B cell (primary cell): ENCODE data around the gene MAP3K4. TPM values are rescaled to one million over a fixed set of nuclear protein-coding genes. Genes with fewer than 3 reads are reported as not detected.

Experiments
- ATAC-seq: fragments of 200-7000 bp; cut with Tn5 transposase; one replicate; pipeline ENCODE4 v1.10.0; 2021; ENCODE audit warnings: low read depth, mild to moderate bottlenecking, moderate number of reproducible peaks, moderate library complexity
- CTCF ChIA-PET: fragments of 350-600 bp; sonication (Branson Sonifier 250); formaldehyde crosslinking; loops from one replicate; lab custom pipeline; 2021; ENCODE audit warnings: antibody characterized with exemption, inconsistent platforms; lab: Charles Lee
- POLR2A ChIA-PET: fragments of 350-600 bp; sonication (Branson Sonifier 250); formaldehyde crosslinking; loops from one replicate; lab custom pipeline; 2021; ENCODE audit warnings: antibody characterized with exemption; lab: Charles Lee
- DNase-seq: peaks from one replicate; pipeline ENCODE4 v3.0.0; 2013
- H2AFZ ChIP-seq: 2 replicates; pipeline ENCODE4 v1.6.1; 2012; ENCODE audit warnings: mild to moderate bottlenecking, low read depth, low read length; ENCODE audit not compliant: insufficient read depth, poor library complexity, severe bottlenecking
- H3K27ac ChIP-seq, 2 donors: 1 replicate in 1 of 2; 2 replicates in 1 of 2; pipeline ENCODE4 v1.5.1; 2012 to 2013; ENCODE audit warnings: low read length in 2 of 2, mild to moderate bottlenecking in 2 of 2, moderate library complexity in 1 of 2
- H3K27me3 ChIP-seq, 4 experiments: fragments of 200-600 bp in 1 of 4; sonication (generic) in 1 of 4; replicated peaks in 1 of 4; 1 replicate in 2 of 4; 2 replicates in 2 of 4; pipeline versions ENCODE4 v1.6.1 to v1.7.0; 2013 to 2016; ENCODE audit warnings: low read length in 3 of 4, mild to moderate bottlenecking in 2 of 4, mixed read lengths in 1 of 4, moderate library complexity in 1 of 4; ENCODE audit not compliant: insufficient read depth in 4 of 4, control insufficient read depth in 3 of 4; ENCODE audit errors: control extremely low read depth in 1 of 4
- H3K36me3 ChIP-seq, 2 experiments: replicated peaks in 1 of 2; 1 replicate in 1 of 2; 2 replicates in 1 of 2; pipeline versions ENCODE4 v1.6.1 to v1.7.1; 2013; ENCODE audit warnings: low read length in 1 of 2; ENCODE audit not compliant: insufficient read depth in 2 of 2, control insufficient read depth in 1 of 2; ENCODE audit errors: control extremely low read depth in 1 of 2, extremely low read depth in 1 of 2
- H3K4me1 ChIP-seq, 2 donors: fragments of 200-600 bp in 1 of 2; sonication (generic) in 1 of 2; 1 replicate in 1 of 2; 2 replicates in 1 of 2; pipeline versions ENCODE4 v1.5.1 to v1.6.1; 2013 to 2017; ENCODE audit warnings: low read length in 2 of 2; ENCODE audit not compliant: control insufficient read depth in 2 of 2, insufficient read depth in 2 of 2
- H3K4me2 ChIP-seq: replicated peaks from 2 replicates; pipeline ENCODE3; 2012; ENCODE audit warnings: mild to moderate bottlenecking, low read depth, low read length; ENCODE audit not compliant: poor library complexity, severe bottlenecking
- H3K4me3 ChIP-seq, 5 experiments: fragments of 200-600 bp in 1 of 5; sonication (generic) in 1 of 5; 1 replicate in 3 of 5; 2 replicates in 2 of 5; pipeline versions ENCODE4 v1.5.1 to v1.7.0; 2011 to 2016; ENCODE audit warnings: low read length in 4 of 5, mild to moderate bottlenecking in 4 of 5, low read depth in 2 of 5, control low read depth in 1 of 5, moderate library complexity in 1 of 5; ENCODE audit not compliant: insufficient read depth in 1 of 5; ENCODE audit errors: control extremely low read depth in 1 of 5, extremely low read depth in 1 of 5
- H3K79me2 ChIP-seq: fragments of 200-600 bp; sonication (generic); one replicate; pipeline ENCODE4 v1.6.0; 2016; ENCODE audit warnings: low read length; ENCODE audit not compliant: control insufficient read depth, insufficient read depth
- H3K9ac ChIP-seq: fragments of 200-600 bp; sonication (generic); 2 replicates; pipeline ENCODE4 v1.6.1; 2017; ENCODE audit warnings: mild to moderate bottlenecking, low read length, moderate library complexity
- H3K9me3 ChIP-seq, 3 donors: one replicate each; pipeline versions ENCODE4 v1.6.1 to v1.7.1; 2013; ENCODE audit warnings: low read length in 2 of 3; ENCODE audit not compliant: control insufficient read depth in 2 of 3, insufficient read depth in 1 of 3; ENCODE audit errors: control extremely low read depth in 1 of 3
- H4K20me1 ChIP-seq: 2 replicates; pipeline ENCODE4 v1.6.0; 2012; ENCODE audit warnings: mild to moderate bottlenecking, low read length; ENCODE audit not compliant: insufficient read depth, control insufficient read depth, poor library complexity, severe bottlenecking
- H3K27ac Mint-ChIP-seq: one replicate; pipeline ENCODE4 v1.8.0; 2021; ENCODE audit warnings: mixed read lengths
- H3K27me3 Mint-ChIP-seq: one replicate; pipeline ENCODE4 v1.8.0; 2021; ENCODE audit warnings: mixed read lengths
- H3K4me1 Mint-ChIP-seq: one replicate; pipeline ENCODE4 v1.8.0; 2021; ENCODE audit warnings: mixed read lengths
- H3K4me3 Mint-ChIP-seq: one replicate; pipeline ENCODE4 v1.8.0; 2021; ENCODE audit warnings: mixed read lengths
- H3K9me3 Mint-ChIP-seq: one replicate; pipeline ENCODE4 v1.8.0; 2022; ENCODE audit warnings: mixed read lengths; ENCODE audit not compliant: insufficient read depth
- EZH2 ChIP-seq: IDR thresholded peaks from 2 replicates; pipeline ENCODE4 v1.6.1; 2012; ENCODE audit warnings: borderline replicate concordance, low read depth, mild to moderate bottlenecking, moderate library complexity, low read length; ENCODE audit not compliant: insufficient read depth, poor library complexity, severe bottlenecking
- WGBS: methylation state at CpG from one replicate; pipeline ENCODE4 v1.1.5; 2013; ENCODE audit warnings: missing lambda C conversion rate; ENCODE audit not compliant: insufficient coverage; 5-methylcytosine and 5-hydroxymethylcytosine counted together
- intact Hi-C: fragments of 100-400 bp; cut with micrococcal nuclease; formaldehyde crosslinking; loops from one replicate; pipeline ENCODE4 v1.10.0; 2022
- polyA plus RNA-seq: library from polyadenylated mRNA; depleted of rRNA; stranded (reverse); fragments of >200 nt; gene quantifications from 2 replicates; pipeline ENCODE4 v1.2.3, GENCODE V29; 2012
- total RNA-seq, 2 donors: library from RNA; stranded (reverse); fragments of 120-200 nt in 1 of 2; gene quantifications; 1 replicate in 1 of 2; 2 replicates in 1 of 2; pipeline versions ENCODE4 v1.2.3 to v1.2.4, GENCODE V29; 2013 to 2022
- TF ChIP-seq, protein P1 (sequence below): fragments of 200-600 bp; IDR thresholded peaks from one replicate; pipeline ENCODE4 v1.8.0; 2022; ENCODE audit warnings: antibody characterized with exemption, mild to moderate bottlenecking

The MAP3K4 gene
- total and polyA plus RNA-seq, 2 donors (not counting 1 experiment from before 2014, with no cell fraction given) = 24.4 to 105 TPM

DNA sequence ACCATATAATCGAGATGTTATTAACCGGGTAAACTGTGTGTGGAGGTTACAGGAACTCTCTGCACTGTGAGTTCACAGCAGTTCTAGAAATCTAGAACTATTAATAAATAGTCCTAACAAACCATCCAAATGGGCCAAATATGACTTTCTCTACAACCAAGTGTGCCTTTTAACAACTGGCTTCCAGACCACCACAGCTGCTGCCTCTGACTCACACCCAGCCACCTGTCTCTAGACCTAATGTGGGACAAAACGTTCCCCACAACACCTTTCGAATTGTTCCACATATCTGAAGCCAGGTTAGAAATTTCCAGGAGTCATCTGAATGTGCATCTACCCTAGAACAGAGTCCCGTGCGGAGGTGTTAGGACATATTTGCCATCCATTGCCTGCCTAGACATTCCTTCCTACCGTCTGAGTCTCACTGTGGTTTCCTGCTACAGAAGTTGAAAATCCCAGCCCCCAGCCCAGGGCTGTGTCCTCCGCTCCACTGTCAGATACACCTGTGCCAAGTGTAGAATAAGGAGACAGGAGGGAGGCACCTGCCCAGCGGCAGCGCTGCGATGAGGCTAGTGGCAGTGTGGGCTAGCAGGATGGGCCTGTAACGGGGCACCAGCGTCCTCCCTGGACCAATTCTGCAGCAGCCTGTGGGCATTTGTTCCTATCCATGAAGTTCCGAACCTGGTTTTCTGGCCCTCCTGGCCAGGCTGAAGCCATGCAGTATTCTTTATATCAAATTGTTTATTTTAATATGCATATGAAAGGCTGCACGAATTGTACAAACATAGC is 28.5 kb upstream of the MAP3K4 start:
- H3K9ac ChIP-seq = no peak overlapping the region
- H3K4me3 Mint-ChIP-seq = no peak overlapping the region
- ATAC-seq (no peak), DNase-seq (no peak)
- H3K4me1 Mint-ChIP-seq = no peaks in the 10 kb centered on the region
- no peaks in the 10 kb centered on the region for H3K9me3 Mint-ChIP-seq
- H3K9me3 ChIP-seq = peaks cover 0 to 3% (median 0%) of the 10 kb centered on the region in 3 donors
- CTCF ChIA-PET = no interaction called here
- H3K4me1 ChIP-seq = no peaks in the 10 kb centered on the region
- no peak overlapping the region for H3K27ac Mint-ChIP-seq
- H3K27me3 ChIP-seq = no peaks in the 10 kb centered on the region
- POLR2A ChIA-PET = no interaction called here
- no peak overlapping the region for H2AFZ ChIP-seq
- peaks cover 14% of the 10 kb centered on the region for H3K27me3 Mint-ChIP-seq
- intact Hi-C loops = no loop called here
- H3K36me3 ChIP-seq = no peaks in the 10 kb centered on the region
- WGBS = 93% methylated on average over 10 of the region's 15 CpGs
- H3K4me2 ChIP-seq = no peak overlapping the region
- TF ChIP-seq, protein P1, sequence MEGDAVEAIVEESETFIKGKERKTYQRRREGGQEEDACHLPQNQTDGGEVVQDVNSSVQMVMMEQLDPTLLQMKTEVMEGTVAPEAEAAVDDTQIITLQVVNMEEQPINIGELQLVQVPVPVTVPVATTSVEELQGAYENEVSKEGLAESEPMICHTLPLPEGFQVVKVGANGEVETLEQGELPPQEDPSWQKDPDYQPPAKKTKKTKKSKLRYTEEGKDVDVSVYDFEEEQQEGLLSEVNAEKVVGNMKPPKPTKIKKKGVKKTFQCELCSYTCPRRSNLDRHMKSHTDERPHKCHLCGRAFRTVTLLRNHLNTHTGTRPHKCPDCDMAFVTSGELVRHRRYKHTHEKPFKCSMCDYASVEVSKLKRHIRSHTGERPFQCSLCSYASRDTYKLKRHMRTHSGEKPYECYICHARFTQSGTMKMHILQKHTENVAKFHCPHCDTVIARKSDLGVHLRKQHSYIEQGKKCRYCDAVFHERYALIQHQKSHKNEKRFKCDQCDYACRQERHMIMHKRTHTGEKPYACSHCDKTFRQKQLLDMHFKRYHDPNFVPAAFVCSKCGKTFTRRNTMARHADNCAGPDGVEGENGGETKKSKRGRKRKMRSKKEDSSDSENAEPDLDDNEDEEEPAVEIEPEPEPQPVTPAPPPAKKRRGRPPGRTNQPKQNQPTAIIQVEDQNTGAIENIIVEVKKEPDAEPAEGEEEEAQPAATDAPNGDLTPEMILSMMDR = no peak
- TF ChIP-seq EZH2 = no peak
- no peaks in the 10 kb centered on the region for H4K20me1 ChIP-seq
- no peaks in the 10 kb centered on the region for H3K79me2 ChIP-seq
- H3K27ac ChIP-seq = no peak overlapping the region
- no peak overlapping the region for H3K4me3 ChIP-seq

DNA sequence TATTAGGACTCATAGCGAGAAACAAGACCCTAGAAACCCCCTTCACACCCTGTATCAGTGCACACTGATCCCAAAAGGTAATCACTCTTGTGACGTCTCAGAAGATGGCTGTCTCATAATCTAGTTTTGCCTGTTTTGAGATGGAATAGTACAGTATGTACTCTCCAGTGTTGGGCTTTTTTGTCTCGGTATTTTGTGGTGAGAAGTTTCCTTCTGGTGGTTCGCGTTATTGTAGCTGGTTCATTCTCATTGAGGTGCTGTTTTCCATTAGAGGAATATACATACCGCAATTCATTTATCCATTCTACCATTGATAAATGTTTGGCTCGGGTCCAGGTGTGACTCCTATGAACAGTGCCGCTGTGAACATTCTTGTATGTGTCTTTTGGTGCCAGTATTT is 27.9 kb upstream of the MAP3K4 start:
- Mint-ChIP-seq H3K27me3 (peaks cover 14% of the 10 kb centered on the region), H3K4me3 (no peak overlapping the region), H3K4me1 (no peaks in the 10 kb centered on the region), H3K27ac (no peak overlapping the region), H3K9me3 (no peaks in the 10 kb centered on the region)
- Histone ChIP-seq H3K27ac (no peak overlapping the region), H3K4me3 (no peak overlapping the region), H3K9me3 (peaks cover 0 to 3% (median 0%) of the 10 kb centered on the region in 3 donors), H3K36me3 (no peaks in the 10 kb centered on the region), H4K20me1 (no peaks in the 10 kb centered on the region), H2AFZ (no peak overlapping the region), H3K9ac (no peak overlapping the region), H3K79me2 (no peaks in the 10 kb centered on the region), H3K4me2 (no peak overlapping the region), H3K27me3 (peaks cover 0 to under 1% (median 0%) of the 10 kb centered on the region in 4 experiments), H3K4me1 (no peaks in the 10 kb centered on the region)
- DNase-seq (no peak), ATAC-seq (no peak)
- POLR2A ChIA-PET = no interaction called here
- intact Hi-C loops = no loop called here
- WGBS = 50% methylated on average over 1 of the region's 8 CpGs
- CTCF ChIA-PET = no interaction called here
- TF ChIP-seq, protein P1 = no peak
- TF ChIP-seq EZH2 = no peak
